GM21737 (cell line): Measurements from ENCODE around the gene HSPG2.
"Not testable (repeated sequence)": the region's sequence is repeated elsewhere in the genome, so short reads cannot be mapped to it uniquely, and the experiment has no call there.

Experiments
- ATAC-seq: cut with Tn5 transposase; IDR thresholded peaks from one replicate; pipeline ENCODE4 v1.9.1; 2021; ENCODE audit warnings: mild to moderate bottlenecking, moderate library complexity; ENCODE audit not compliant: unreplicated experiment

HSPG2 gene

DNA sequence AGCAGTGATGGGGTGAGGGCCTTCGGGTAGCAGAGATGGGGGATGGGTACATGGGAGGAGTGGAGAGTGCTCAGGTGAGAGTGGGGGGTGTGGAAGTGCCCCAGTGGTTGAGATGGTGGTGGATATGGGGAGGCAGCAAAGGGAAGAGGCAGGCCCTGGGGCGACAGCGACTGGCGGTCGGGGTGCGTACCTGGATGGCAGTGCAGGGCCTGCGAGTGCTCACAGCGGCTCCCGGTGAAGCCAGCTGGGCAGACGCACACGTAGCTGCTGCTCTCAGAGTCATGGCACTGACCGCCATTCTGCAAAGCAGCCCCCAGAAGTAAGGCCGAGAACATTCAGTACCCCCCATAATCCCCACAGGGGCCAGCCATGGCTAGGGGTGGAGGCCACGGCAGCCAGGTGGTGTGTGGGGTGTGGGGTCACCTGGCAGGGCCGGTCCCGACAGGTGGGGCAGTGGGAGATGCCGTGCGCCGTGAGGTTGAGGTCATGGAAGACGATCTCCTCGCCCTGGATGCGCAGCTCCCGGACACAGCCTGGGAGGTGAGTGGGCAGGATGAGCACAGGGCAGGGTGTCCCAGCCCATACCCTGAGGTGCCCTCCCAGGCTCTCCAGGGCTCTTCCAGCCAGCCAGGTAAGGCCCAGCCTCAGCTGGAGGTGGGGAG, 106.2 kb downstream of the HSPG2 start:
- no peak for ATAC-seq

DNA sequence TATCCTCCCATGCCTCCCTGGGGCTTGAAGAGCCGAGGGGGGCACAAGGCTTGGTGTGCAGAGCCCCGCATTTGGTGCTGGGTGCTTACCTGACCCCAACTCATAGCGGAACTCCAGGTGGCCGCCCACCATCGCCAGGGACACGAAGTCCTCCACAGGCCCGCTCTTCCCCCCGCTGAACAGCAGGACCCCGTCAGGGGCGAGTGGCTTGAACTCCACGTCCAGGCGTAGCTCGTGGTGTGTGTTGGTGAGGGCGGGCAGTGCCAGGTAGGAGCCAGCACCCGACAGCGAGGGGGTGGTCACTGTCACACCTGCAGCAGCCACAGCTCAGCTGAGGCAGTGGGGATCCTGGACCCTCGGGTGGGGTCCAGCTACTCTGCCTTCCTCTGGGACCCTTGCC, 107.8 kb downstream of the HSPG2 start:
- ATAC-seq = no peak

DNA sequence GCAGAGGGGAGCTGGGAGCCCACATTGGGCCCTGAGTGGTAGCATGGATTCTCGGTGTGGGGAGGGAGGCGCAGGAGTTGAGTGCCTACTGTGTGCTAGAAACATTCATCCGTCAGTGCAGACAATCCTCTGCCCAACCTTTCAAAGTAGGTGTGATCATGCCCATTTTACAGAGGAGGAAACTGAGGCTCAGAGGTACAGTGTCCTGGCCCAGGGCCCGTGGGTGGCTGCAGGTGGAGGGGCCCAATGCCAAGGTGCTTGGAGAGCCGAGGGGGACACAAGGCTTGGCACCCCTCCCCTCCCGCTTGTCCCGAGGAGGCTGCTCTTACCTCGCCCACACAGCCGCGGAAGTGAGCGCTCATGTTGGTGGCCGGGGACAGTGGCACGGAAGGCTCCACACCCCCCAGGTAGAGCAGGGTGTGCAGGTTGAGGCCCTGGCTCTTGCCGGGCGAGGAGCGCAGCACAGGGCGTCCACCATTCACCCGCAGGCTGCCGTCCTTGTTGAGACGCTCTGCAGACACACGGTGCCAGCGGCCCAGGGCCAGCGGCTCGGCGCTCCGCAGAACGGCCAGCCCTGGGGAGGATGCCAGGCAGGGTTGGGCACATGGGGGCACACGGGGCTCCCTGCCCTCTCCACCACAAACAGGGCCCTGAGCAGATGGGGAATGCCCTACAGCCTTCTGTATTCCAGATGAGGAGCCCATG, 108.5 kb downstream of the HSPG2 start:
- no peak for ATAC-seq

DNA sequence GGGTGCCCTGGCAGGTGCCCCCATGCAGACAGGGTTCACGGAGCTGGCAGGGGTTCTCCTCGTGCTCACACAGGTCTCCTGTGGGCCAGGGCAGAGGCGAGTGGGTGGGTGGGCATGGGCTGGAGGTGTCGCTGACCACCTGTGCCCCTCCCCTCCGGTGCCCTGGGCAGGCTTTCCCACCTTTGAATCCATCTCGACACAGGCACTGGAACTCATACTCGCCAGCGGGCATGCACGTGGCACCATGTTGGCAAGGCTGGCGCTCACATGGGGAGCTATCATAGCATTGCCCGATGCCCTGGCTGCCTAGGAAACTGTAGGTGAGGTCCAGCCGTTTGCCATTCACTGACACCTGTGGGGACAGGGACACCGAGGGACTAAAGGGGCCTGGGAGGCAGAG, 109.0 kb downstream of the HSPG2 start:
- ATAC-seq = no peak

DNA sequence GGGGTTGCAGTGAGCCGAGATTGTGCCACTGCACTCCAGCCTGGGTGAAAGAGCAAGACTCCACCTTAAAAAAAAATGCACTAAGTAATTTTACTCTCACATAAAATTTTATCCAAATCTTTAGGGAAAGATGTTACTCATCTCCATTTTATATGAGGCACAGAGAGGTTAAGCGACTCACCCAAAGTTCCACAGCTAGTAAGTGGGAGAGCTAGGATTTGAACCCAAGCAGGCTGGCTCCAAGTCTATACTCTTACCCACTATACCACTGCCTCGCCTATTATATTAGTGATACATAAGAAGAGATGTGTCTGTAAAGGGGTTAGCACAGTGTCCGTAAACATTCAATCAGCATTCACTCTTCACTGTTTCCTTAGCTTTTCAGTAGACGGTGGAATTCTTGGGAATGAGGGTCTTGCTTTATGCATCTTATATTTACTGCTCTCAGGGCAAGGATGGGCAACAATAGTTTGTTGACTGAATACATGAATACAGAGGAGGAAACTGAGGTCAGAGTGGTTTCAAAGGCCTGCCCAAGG, 109.9 kb downstream of the HSPG2 start:
- ATAC-seq = no peak

DNA sequence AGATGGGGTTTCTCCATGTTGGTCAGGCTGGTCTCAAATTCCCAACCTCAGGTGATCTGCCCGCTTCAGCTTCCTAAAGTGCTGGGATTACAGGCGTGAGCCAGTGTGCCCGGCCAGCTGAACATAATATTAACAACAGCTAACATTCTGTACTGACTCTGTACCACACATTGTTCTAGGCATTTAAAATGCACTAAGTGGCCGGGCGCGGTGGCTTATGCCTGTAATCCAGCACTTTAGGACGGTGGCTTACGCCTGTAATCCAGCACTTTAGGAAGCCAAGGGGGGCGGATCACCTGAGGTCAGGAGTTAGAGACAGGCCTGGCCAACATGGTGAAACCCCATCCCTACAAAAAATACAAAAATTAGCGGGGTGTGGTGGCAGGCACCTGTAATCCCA, 110.4 kb downstream of the HSPG2 start:
- not testable (repeated sequence) for ATAC-seq

DNA sequence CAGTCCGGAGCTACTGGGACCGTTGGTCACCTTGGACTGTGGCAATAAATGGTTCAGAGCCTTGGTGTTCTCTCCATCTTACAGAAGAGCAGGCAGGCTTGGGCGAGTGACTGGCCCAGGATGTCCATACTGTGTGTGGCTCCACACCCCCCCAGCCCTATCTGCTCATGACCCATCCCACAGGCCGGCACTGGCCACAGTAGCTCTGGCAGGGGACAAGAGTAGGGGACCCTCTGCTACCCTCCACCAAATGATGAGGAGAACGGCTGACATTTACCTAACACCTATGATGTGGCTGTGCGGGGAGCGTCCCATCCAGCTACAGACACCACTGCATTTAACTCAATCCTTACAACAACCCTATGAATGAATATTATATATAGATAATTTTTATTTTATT, 111.7 kb downstream of the HSPG2 start:
- no peak for ATAC-seq

DNA sequence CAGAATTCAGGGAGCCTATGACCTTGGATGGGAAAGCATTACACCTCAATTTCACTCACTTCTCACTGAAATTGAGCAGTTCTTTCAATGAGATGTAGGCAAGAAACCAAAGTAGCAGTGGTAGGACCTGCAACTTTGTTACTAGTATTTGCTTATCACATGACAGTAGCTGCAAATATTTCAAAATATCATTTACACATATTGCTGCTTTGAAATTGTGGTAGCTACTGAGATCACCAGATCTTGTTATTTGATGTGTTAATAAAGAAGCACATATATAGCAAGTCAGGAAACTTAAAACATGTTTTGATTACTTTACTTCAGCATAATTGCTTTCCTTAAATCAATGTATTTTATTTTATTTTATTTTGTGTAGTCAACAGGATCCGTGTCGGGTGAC, 112.2 kb downstream of the HSPG2 start:
- no peak for ATAC-seq

DNA sequence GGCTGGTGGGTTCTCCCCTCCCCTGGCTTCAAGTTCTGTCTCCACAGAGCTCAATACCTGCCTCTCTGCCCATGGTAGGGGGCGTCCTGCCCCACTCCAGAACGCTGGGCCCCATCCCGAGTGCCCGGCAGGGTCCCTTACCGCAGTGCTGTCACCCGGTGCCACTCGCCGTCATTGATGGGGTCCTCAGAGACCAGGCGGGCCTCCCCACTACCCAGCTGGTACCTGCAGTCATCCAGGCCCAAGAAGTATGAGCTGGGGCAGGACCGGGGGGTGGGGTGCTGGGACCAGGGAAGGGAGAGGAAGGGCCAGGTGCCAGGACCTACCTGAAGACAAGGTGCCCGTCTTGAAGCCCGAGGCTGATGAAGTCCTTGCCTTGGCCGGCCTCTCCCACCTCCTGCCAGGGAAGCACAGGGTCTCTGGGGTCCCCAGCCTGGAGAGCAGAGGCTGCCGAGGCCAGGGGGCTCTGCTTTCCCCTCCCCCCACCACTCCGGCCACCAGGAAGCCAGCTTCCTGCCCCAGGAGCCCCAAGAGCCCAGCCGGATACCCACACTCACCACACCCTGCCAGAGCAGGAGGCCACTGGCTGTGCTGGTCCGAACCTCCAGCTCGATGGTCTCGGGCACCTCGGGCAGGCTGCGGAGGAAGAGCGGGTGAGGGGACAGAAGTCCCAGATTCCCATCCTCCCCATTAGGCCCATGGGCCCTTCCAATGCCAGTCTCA, 113.0 kb downstream of the HSPG2 start:
- no peak for ATAC-seq

DNA sequence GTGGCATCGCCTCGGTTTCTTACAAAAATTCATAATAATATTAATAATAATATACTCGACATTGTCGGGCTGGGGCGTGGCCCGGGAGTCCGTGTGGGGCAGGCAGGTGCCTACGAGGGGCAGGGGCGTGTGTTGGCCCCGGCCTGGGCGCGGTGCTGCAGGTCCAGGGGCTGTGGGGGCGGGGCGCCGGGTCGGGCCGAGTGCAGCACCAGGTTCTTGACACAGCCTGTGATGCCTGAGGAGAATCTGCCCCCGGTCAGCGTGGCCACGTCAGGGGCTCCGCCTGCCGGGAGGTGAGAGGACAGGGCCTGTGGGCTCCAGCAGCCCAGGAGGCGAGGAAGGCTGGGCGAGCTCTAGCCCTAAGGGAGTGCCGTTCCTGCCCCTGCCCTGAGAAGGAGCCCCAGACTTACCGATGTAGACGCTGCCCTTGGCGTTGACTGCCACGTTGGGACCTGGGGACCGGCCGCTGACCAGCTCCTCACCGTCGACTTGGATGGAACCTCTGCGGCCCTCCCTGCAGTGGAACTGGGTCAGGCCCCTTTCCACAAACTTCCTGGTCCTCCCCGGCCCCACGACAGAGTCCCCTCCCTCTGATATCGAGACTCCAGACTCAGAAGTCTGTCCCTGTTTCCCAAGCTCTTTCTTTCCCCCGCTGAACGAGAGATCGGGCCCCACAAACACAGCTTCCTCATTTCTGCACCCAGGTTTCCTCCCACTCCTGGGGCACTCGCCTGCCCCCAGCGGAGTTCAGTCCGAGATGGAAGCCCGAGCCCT, 113.7 kb downstream of the HSPG2 start:
- no peak for ATAC-seq

DNA sequence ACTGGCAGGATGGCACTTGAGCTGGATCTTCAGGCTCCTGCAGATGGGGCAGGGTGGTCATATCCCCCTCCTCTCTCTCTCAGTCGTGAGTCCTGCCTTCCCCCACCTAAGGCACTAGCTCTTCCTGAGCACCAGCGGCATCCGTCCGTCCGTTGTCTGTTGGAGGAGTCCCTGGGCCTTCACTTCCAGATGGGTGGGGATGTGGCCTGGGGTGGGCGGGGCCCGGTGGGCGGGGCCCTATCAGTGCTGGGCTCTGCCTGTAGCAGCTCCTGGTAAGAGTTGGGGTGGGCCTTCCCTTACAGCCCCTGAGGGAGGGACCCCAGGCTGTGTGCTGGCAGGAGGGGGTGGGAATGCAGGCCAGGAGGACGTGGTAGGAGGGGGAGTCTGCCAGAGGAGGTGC, 114.8 kb downstream of the HSPG2 start:
- no peak for ATAC-seq

DNA sequence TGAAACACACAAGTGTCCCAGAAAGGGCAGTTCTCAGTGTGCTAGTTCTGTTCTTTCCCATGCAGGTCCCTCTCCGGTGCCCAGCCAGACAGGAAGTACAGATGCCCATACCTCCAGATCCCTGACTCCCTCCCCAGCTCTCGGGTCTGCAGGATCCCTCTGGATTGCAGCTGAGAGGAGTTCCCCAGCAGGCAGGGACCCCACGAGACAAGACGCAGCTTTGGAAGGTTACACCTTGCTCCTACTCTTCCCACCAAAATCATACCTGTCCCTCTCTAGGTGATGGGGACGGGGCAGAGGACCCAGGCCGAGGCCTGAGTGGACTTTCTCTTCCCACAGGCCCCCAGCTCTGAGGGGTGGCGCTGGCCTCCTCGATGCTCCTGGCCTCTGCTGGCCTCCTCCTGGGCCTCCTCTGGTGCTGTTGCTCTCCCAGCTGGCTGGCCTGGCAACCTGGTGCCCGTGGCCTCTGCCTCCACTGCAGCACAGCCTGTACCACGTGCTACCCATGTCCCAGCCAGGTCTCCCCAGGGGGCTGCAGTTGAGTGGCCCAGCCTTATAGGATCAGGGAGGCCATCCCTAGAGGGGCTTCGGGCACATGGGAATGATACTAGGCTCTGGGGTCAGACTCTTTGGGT, 115.6 kb downstream of the HSPG2 start:
- ATAC-seq = no peak

DNA sequence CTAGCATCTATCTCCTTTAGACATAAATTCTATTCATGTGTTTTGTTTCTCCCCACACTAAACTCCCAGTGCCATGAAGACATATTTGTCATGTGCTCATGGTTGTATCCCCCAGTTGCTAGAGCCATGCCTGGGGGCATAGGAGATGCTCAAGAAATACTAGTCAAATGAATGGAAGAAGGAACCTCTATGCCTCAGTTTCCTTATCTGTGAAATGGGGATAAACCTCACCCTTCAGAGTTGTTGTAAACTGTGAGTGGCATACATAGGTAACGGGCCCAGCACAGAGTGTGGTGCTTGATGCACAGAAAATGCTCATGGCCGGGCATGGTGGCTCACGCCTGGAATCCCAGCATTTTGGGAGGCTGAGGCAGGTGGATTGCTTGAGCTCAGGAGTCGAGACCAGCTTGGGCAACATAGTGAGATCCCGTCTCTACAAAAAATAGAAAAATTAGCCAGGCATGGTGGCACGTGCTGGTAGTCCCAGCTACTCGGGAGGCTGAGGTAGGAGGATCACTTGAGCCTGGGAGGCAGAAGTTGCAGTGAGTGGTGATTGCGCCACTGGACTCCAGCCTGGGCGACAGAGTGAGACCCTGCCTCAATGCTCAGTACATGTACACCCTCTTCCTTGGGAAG, 116.4 kb downstream of the HSPG2 start:
- no peak for ATAC-seq

DNA sequence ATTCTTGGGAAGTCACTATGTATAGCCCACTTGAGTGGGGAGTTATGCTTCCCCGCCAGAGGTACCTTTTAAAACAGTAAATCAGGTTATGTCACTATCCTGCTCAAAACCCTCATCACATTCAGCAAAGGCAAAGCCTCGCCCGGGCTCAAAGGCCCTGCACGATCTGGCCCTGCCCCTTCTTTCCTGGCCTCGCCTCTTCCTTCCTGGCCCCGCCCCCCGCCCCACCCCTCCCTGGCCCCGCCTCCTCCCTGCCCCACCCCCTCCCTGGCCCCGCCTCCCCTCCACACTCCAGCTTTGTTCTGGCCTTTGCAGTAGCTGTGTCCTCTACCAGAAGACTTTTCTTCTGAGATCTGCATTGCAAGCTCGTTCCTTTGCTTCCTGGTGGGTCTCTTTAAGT, 118.5 kb downstream of the HSPG2 start:
- no peak for ATAC-seq

DNA sequence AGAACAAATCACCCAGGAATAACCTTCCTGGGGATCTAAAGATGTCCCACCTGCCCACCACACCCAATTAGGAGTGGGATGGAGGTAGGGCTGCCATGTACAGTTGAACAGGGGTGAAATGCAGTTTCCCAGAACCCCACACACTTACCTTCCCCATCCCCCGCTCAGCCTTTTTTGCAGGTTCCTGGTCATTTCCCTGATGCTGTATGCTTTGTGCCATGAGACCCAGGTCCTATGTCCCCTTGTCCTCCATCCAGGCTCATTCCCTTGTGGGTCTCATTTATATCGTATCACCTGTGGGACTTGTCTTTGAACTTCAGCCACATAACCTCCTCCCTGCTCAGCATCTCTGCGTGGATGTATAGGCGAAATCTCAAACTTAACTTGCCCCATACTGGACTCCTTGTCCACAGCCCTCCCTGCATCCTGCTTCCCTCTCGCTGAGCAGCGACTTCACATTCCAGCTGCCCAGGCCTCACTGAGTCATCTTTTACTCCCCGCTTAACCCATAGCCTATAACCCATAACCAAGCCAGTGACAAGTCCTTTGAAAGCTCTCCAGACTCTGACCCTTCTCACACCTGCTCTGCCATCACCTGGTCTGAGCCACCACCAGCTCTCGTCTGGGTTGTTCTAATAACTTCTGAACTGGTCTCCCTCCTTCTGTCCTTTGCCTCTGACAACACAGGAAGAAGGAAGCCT, 120.4 kb downstream of the HSPG2 start:
- ATAC-seq = no peak

DNA sequence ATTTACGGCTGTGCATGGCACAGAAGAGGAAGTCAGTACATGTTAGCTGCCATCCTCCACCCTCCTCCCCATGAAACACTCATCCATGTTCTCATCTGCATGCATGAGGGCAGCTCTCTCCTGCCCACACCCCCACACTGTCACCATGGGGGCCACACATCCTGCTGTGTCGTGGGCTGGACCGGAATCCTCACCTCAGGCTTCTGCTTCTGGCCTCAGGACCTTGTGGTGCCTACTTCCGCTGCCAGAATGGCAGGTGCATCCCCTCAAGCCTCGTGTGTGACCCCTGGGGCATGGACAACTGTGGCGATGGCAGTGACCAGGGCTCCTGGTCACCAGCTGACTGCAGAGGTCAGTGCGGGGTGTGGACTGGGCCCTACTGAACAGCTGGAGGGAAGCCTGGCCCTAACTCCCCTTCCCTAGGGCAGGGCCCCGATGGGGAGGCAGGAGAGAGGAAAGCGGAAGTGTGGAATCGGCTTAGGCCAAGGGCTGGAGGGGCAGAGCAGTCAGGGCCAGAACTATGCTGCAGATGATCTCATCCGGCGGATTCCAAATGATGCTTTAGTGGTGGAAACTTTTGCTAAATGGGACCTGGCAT, 121.3 kb downstream of the HSPG2 start:
- ATAC-seq = no peak

DNA sequence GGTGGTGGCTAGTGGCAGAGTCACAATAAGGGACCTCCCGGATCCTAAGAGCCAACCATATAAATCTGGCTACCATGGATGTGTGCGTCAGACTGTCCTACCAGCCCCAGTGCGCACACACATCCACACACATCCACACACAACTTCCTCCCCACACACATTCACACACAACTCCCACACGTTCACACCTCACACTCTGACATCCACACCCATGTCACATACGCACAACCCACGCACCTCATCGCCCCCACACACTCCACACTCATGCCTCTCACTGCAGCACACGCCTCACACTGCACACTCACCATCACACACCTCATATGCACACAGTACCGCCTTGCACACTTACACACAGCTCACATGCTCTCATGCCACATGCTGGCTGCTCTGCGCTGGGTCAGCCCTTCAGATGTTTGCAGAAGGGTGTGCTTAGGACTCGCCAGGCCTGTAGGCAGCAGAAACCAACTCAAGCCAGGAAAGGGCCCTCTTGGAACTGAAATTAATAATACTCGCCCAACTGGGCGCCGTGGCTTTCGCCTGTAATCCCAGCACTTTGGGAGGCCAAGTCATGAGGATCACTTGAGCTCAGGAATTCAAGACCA, 122.0 kb downstream of the HSPG2 start:
- ATAC-seq = no peak

DNA sequence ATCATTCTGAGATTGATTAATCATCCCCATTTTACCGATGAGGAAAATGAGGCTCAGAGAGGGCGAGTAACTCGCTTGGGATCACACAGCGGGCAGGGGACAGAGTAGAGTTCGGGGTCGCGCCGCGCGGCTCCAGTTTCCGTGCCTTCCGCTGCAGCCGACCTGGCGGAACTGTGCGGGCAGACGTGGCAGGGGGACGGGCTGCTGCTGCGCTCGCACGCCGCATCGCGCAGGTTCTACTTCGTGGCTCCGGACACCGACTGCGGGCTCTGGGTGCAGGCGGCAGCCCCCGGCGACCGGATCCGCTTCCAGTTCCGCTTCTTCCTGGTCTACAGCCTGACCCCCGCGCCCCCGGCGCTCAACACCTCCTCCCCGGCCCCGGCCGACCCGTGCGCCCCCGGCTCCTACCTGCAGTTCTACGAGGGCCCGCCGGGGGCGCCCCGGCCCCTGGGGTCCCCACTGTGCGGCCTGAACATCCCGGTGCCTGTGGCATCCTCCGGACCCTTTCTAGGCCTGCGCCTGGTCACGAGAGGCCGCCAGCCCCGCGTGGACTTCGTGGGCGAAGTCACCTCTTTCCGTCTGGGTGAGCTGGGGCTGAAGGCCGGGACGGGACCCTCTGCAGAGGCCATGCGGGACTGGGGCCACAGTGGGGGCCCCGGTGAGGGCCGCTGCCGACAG, 122.7 kb downstream of the HSPG2 start:
- no peak for ATAC-seq
